ENCODE data around the gene APLF. TPM values are rescaled to one million over a fixed set of nuclear protein-coding genes. Genes with fewer than 3 reads are reported as not detected.

Gene APLF
- total and polyA plus RNA-seq, 2 of the 8 experiments (the other 6 are each of a cell fraction or from before 2014, with no cell fraction given) = 4.4 to 7.3 TPM

GRCh38 chr2:68591225-68591624, 123.8 kb downstream of the APLF start (continued):
- TF ChIP-seq CBX5 (IDR thresholded peaks at IDR 0.05; ENCODE audit: low read depth, low read length) = no peak
- no peak for TF ChIP-seq HDAC2 (IDR thresholded peaks at IDR 0.05; ENCODE audit: borderline replicate concordance in 1 of 2, low read depth in 2 of 2, low read length in 2 of 2)
- TF ChIP-seq RNF2 (IDR thresholded peaks at IDR 0.05; ENCODE audit: borderline replicate concordance, low read depth, low read length, missing control alignments, poor library complexity, severe bottlenecking) = no peak
- no peak for TF ChIP-seq KDM5A (IDR thresholded peaks at IDR 0.05; ENCODE audit: low read length)
